Gastrocnemius medialis (tissue), 4 donors: ENCODE results near the gene NUFIP2.

Experiments used
- CTCF ChIP-seq, 5 experiments: fragments of 450-650 bp in 3 of 5; fragments of 200-600 bp in 2 of 5; sonication (generic) in 2 of 5; IDR thresholded peaks in 4 of 5; conservative IDR thresholded peaks in 1 of 5; 1 replicate in 4 of 5; 2 replicates in 1 of 5; pipeline ENCODE4 v1.5.1; 2016 to 2019; ENCODE audit warnings: antibody characterized with exemption in 5 of 5, mild to moderate bottlenecking in 3 of 5, moderate library complexity in 3 of 5
- POLR2A ChIP-seq, 2 donors: fragments of 450-650 bp; IDR thresholded peaks; one replicate each; pipeline ENCODE4 v1.6.1; 2017; ENCODE audit warnings: antibody characterized with exemption in 2 of 2, mild to moderate bottlenecking in 2 of 2, moderate library complexity in 2 of 2

GRCh38 chr17:29331708-29332085 lies 37.7 kb upstream of the NUFIP2 start:
- TF ChIP-seq CTCF (IDR thresholded peaks at IDR 0.05 in 4 of 5, conservative IDR thresholded peaks at IDR 0.05 in 1 of 5) (no peak), POLR2A (IDR thresholded peaks at IDR 0.05) (no peak)
